ENCODE measurements around the gene LGALSL. TPM values are rescaled to one million over a fixed set of nuclear protein-coding genes. Genes with fewer than 3 reads are reported as not detected.

Gene LGALSL
- total RNA-seq, 1 experiment from 2014 or later = 13.0 TPM

DNA sequence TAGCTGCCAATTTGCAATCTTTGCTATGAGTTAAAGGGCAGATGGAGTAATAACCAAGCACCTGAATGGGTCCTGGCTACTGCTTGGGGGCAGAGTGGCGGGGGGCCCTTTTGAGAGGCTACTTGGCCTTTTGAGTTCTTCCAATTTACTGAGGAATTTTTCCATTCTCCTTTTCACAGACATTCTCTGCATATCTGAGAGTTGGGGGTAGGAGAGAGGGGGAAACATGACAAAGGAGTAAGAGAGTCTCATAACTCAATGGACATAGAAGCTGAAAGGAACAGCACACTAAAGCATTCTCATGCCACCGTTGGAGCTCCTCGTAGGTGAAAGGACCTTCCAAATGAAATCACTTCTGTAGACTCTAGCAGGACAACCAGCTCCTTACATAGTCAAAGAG lies 16.1 kb downstream of the LGALSL start:
- CTCF ChIA-PET = no interaction called here
- no TSS peak for BruUV-seq (replicated peaks)
- POLR2A ChIA-PET (ENCODE audit: unreplicated experiment) = no interaction called here

DNA sequence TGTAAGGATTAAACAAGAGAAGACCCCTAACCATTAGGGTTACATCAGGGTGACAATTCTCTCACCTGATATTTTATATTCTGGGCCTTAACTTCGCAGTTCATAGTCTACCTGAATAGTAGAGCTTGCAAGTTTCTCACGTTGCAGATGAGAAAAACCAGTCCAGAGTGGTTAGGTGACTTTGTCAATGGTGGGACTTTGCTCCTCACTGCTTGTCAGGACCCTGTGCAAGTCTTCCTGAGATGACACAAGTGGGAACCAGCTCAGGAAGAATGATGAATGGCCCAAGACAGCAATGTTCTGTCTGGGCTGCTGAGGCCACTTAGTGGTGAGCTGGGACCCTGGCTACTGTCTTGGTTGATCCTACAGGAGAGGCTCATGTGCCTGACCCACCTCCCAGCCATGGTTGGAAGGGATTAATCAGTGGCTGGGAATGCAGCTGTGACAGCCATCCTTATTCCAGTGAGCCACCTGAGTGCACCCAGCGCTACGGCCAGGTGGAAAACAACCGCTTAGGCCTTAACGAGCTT lies 16.9 kb downstream of the LGALSL start:
- DNase-seq = no peak
- Histone ChIP-seq H3F3A (ENCODE audit: insufficient read depth, low read depth) (no peaks in the 10 kb centered on the region), H4K20me1 (ENCODE audit: insufficient read depth) (no peaks in the 10 kb centered on the region), H3K27me3 (ENCODE audit: insufficient read depth, low read depth) (no peaks in the 10 kb centered on the region), H3K36me3 (ENCODE audit: low read depth) (no peaks in the 10 kb centered on the region), H2AFZ (no peak overlapping the region), H3K79me2 (ENCODE audit: low read depth) (no peaks in the 10 kb centered on the region), H3K27ac (no peak overlapping the region), H3K4me3 (no peak overlapping the region), H3K4me2 (no peak overlapping the region), H3K4me1 (replicated peaks; ENCODE audit: insufficient read depth) (no peaks in the 10 kb centered on the region), H3K9me2 (ENCODE audit: insufficient read depth) (no peaks in the 10 kb centered on the region), H3K9me3 (ENCODE audit: insufficient read depth, low read depth) (no peaks in the 10 kb centered on the region)
- intact Hi-C loops (cut with micrococcal nuclease; ENCODE audit: unreplicated experiment) = no loop called here
- BruUV-seq (replicated peaks) = no TSS peak
- TF ChIP-seq, protein P1, sequence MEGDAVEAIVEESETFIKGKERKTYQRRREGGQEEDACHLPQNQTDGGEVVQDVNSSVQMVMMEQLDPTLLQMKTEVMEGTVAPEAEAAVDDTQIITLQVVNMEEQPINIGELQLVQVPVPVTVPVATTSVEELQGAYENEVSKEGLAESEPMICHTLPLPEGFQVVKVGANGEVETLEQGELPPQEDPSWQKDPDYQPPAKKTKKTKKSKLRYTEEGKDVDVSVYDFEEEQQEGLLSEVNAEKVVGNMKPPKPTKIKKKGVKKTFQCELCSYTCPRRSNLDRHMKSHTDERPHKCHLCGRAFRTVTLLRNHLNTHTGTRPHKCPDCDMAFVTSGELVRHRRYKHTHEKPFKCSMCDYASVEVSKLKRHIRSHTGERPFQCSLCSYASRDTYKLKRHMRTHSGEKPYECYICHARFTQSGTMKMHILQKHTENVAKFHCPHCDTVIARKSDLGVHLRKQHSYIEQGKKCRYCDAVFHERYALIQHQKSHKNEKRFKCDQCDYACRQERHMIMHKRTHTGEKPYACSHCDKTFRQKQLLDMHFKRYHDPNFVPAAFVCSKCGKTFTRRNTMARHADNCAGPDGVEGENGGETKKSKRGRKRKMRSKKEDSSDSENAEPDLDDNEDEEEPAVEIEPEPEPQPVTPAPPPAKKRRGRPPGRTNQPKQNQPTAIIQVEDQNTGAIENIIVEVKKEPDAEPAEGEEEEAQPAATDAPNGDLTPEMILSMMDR (conservative IDR thresholded peaks at IDR 0.05) = no peak
- no peak for TF ChIP-seq EZH2 (IDR thresholded peaks at IDR 0.05; ENCODE audit: low read depth)
- POLR2A ChIA-PET (ENCODE audit: unreplicated experiment) = no interaction called here
- CTCF ChIA-PET = no interaction called here

More for the DNA sequence above, 16.1 kb downstream of the LGALSL start:
- no peak for DNase-seq
- H3K4me3 ChIP-seq = no peak overlapping the region
- H4K20me1 ChIP-seq (ENCODE audit: insufficient read depth) = no peaks in the 10 kb centered on the region
- no peaks in the 10 kb centered on the region for H3K27me3 ChIP-seq (ENCODE audit: insufficient read depth, low read depth)
- no peak overlapping the region for H2AFZ ChIP-seq
- no peak overlapping the region for H3K4me2 ChIP-seq
- H3K36me3 ChIP-seq (ENCODE audit: low read depth) = no peaks in the 10 kb centered on the region
- TF ChIP-seq, protein P1 (conservative IDR thresholded peaks at IDR 0.05) = no peak
- TF ChIP-seq EZH2 (IDR thresholded peaks at IDR 0.05; ENCODE audit: low read depth) = no peak
- no peak overlapping the region for H3K27ac ChIP-seq
- H3K9me3 ChIP-seq (ENCODE audit: insufficient read depth, low read depth) = no peaks in the 10 kb centered on the region
- intact Hi-C loops (cut with micrococcal nuclease; ENCODE audit: unreplicated experiment) = no loop called here
- H3K4me1 ChIP-seq (replicated peaks; ENCODE audit: insufficient read depth) = no peaks in the 10 kb centered on the region
- no peaks in the 10 kb centered on the region for H3F3A ChIP-seq (ENCODE audit: insufficient read depth, low read depth)
- H3K9me2 ChIP-seq (ENCODE audit: insufficient read depth) = no peaks in the 10 kb centered on the region
- no peaks in the 10 kb centered on the region for H3K79me2 ChIP-seq (ENCODE audit: low read depth)

DNA sequence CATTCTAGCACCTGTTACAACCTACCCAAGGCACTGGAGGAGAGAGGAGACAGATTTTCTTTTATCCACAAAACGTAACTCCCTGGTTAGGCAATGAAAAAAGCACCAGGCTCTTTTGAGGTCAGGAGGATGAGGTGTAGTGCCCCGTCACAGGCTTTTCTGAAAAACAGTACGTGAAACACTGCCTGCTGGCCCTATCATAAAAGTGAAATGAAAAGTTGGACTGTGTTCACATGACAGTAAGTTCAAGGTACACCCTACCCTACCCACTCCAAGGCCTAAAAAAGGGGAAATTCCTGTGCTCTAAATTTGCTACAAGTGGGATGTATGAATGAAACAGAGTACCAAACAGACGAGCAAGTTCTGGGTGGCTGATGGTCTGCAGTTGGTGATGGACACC lies 17.6 kb downstream of the LGALSL start:
- Histone ChIP-seq H3K27ac (no peak overlapping the region), H4K20me1 (ENCODE audit: insufficient read depth) (no peaks in the 10 kb centered on the region), H3K27me3 (ENCODE audit: insufficient read depth, low read depth) (no peaks in the 10 kb centered on the region), H3K4me2 (no peak overlapping the region), H3K9me2 (ENCODE audit: insufficient read depth) (no peaks in the 10 kb centered on the region), H2AFZ (no peak overlapping the region), H3K79me2 (ENCODE audit: low read depth) (no peaks in the 10 kb centered on the region), H3F3A (ENCODE audit: insufficient read depth, low read depth) (no peaks in the 10 kb centered on the region), H3K36me3 (ENCODE audit: low read depth) (no peaks in the 10 kb centered on the region), H3K9me3 (ENCODE audit: insufficient read depth, low read depth) (no peaks in the 10 kb centered on the region), H3K4me3 (no peak overlapping the region), H3K4me1 (replicated peaks; ENCODE audit: insufficient read depth) (no peaks in the 10 kb centered on the region)
- BruUV-seq (replicated peaks) = no TSS peak
- DNase-seq = no peak
- CTCF ChIA-PET = no interaction called here
- POLR2A ChIA-PET (ENCODE audit: unreplicated experiment) = no interaction called here
- TF ChIP-seq, protein P1 (conservative IDR thresholded peaks at IDR 0.05) = no peak
- TF ChIP-seq EZH2 (IDR thresholded peaks at IDR 0.05; ENCODE audit: low read depth) = no peak
- intact Hi-C loops (cut with micrococcal nuclease; ENCODE audit: unreplicated experiment) = no loop called here
